GM23338 (cell line): ENCODE measurements around the gene C1orf198.

Source experiments
- CREB1 ChIP-seq: fragments of 250-450 bp; sonication (Bioruptor Pico); IDR thresholded peaks from 2 replicates; pipeline ENCODE4 v1.5.0; 2020; ENCODE audit warnings: low read depth, mild to moderate bottlenecking, moderate library complexity
- CTCF ChIP-seq, 2 experiments: fragments of 200-600 bp in 1 of 2; sonication (generic) in 1 of 2; conservative IDR thresholded peaks; 2 replicates each; pipeline versions ENCODE4 v1.5.1 to v1.6.1; 2016 to 2017; ENCODE audit warnings: antibody characterized with exemption in 2 of 2, low read depth in 2 of 2, mild to moderate bottlenecking in 2 of 2, moderate library complexity in 1 of 2
- EZH2 ChIP-seq: fragments of 200-600 bp; sonication (generic); IDR thresholded peaks from one replicate; pipeline ENCODE4 v1.8.0; 2017; ENCODE audit warnings: antibody characterized with exemption, mild to moderate bottlenecking, low read depth; ENCODE audit not compliant: unreplicated experiment
- EZH2phosphoT487 ChIP-seq: fragments of 200-600 bp; sonication (generic); IDR thresholded peaks from one replicate; pipeline ENCODE4 v1.8.1; 2018; ENCODE audit warnings: antibody characterized with exemption; ENCODE audit not compliant: unreplicated experiment
- JUNB ChIP-seq: IDR thresholded peaks from one replicate; pipeline ENCODE4 v1.6.1; 2016; ENCODE audit warnings: antibody characterized with exemption; ENCODE audit not compliant: unreplicated experiment
- NANOG ChIP-seq: IDR thresholded peaks from 2 replicates; pipeline ENCODE4 v1.6.1; 2016; ENCODE audit warnings: antibody characterized with exemption, borderline replicate concordance
- POLR2AphosphoS5 ChIP-seq: IDR thresholded peaks from 2 replicates; pipeline ENCODE4 v1.6.1; 2016; ENCODE audit warnings: antibody characterized with exemption, low read depth
- STAT1 ChIP-seq: IDR thresholded peaks from one replicate; pipeline ENCODE4 v1.6.1; 2016; ENCODE audit warnings: antibody characterized with exemption; ENCODE audit not compliant: unreplicated experiment
- TF ChIP-seq, protein P1 (sequence below): IDR thresholded peaks from one replicate; pipeline ENCODE4 v1.6.1; 2018; ENCODE audit warnings: antibody characterized with exemption; ENCODE audit not compliant: unreplicated experiment

DNA sequence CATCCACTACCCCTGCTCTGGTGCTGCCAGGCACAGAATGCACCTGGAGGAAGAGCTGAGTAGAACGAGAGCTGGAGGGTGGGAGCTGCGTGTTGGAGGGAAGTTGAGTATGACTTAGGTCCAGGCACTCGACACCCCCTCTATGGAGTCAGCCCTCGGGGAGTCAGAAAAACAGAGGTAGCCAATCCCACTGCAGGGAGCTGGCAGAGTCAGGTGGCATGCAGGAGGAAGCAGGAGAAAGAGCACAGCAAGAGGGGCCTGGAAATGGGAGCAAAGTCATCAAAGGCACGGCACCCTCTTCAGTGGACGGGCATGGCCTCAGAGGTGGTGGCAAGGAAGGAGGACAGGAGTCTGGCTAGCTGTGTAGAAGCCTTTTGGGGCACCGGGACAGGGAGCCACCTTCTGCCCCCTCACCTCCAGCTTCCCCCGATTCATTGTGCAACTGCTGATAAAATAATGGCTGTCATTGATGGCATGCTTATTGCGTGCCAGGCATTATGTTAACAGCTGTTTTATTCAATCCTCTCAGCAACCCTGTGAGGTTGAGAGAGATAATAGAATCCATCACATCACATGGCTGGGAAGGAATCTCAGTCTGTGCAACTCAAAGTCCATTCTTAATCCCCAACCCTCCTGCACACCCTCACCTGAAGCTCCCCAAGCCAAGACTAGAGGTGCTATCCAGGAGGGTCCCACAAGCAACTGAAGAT lies 42.0 kb downstream of the C1orf198 start:
- TF ChIP-seq CTCF (conservative IDR thresholded peaks at IDR 0.05; ENCODE audit: low read depth in 2 of 2) (no peak), NANOG (no peak), EZH2 (no peak), EZH2phosphoT487 (no peak), STAT1 (no peak), POLR2AphosphoS5 (no peak), JUNB (no peak), CREB1 (no peak)
- TF ChIP-seq, protein P1, sequence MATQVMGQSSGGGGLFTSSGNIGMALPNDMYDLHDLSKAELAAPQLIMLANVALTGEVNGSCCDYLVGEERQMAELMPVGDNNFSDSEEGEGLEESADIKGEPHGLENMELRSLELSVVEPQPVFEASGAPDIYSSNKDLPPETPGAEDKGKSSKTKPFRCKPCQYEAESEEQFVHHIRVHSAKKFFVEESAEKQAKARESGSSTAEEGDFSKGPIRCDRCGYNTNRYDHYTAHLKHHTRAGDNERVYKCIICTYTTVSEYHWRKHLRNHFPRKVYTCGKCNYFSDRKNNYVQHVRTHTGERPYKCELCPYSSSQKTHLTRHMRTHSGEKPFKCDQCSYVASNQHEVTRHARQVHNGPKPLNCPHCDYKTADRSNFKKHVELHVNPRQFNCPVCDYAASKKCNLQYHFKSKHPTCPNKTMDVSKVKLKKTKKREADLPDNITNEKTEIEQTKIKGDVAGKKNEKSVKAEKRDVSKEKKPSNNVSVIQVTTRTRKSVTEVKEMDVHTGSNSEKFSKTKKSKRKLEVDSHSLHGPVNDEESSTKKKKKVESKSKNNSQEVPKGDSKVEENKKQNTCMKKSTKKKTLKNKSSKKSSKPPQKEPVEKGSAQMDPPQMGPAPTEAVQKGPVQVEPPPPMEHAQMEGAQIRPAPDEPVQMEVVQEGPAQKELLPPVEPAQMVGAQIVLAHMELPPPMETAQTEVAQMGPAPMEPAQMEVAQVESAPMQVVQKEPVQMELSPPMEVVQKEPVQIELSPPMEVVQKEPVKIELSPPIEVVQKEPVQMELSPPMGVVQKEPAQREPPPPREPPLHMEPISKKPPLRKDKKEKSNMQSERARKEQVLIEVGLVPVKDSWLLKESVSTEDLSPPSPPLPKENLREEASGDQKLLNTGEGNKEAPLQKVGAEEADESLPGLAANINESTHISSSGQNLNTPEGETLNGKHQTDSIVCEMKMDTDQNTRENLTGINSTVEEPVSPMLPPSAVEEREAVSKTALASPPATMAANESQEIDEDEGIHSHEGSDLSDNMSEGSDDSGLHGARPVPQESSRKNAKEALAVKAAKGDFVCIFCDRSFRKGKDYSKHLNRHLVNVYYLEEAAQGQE, result no peak
